ENCODE data around the gene KIF2B.
A peak's percentile ranks its signal among the peaks of the same experiment; 100 is the strongest.
"Not testable (repeated sequence)": the region's sequence is repeated elsewhere in the genome, so short reads cannot be mapped to it uniquely, and the experiment has no call there.

Gene KIF2B, protein sequence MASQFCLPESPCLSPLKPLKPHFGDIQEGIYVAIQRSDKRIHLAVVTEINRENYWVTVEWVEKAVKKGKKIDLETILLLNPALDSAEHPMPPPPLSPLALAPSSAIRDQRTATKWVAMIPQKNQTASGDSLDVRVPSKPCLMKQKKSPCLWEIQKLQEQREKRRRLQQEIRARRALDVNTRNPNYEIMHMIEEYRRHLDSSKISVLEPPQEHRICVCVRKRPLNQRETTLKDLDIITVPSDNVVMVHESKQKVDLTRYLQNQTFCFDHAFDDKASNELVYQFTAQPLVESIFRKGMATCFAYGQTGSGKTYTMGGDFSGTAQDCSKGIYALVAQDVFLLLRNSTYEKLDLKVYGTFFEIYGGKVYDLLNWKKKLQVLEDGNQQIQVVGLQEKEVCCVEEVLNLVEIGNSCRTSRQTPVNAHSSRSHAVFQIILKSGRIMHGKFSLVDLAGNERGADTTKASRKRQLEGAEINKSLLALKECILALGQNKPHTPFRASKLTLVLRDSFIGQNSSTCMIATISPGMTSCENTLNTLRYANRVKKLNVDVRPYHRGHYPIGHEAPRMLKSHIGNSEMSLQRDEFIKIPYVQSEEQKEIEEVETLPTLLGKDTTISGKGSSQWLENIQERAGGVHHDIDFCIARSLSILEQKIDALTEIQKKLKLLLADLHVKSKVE

GRCh38 chr17:53822764-53823163 is at the start of gene KIF2B:
Gene KIF2B, plus strand, starts transcription at chr17:53822927. Its CDS starts 107 bp downstream, at chr17:53823034.
- no peak for DNase-seq (ENCODE audit: low read depth in 2 of 2)

GRCh38 chr17:53780320-53780719 is 42.4 kb upstream of the KIF2B start:
- no peak for DNase-seq (ENCODE audit: low read depth in 2 of 2)

DNA sequence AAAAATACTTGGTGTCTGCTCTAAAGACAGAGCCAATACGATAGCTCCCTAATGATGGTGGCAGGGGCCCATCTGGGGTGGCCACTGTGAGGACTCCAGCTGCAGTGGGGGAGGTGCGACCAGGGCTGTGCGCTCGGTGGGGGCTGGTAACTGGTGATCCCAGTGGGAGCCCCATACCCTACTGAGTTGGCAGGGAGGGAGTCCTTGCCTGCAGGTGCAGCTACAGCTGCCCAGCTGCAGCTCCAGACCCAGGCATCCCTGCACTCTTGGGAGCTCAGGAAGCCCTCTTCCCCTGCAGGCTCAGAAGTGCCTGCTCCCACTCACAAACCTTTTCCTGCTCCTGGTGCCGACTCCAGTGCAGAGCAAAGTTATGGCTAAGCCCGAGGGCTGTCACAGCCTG is 31.2 kb upstream of the KIF2B start:
- no peak for DNase-seq (ENCODE audit: low read depth in 2 of 2)

DNA sequence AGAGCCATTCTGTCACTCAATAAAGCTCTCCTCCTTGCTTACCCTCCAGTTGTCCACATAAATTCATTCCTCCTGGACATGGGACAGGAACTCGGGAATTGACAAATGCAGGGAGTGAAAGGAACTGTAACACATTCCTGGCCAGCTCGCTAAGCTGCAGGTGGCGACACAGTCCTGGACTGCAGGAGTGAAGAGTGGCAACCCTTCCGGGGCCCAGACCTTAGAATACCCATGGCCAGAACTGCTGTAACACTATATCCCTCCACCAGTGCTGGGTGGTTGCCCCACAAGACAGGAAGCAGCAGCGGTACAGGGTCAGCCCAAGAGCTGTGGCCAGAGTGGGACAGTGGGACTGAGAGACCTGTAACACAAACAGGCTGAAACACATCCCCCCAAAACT is 30.3 kb upstream of the KIF2B start:
- DNase-seq (ENCODE audit: low read depth in 2 of 2) = no peak

GRCh38 chr17:53792997-53793396 is 29.7 kb upstream of the KIF2B start:
- DNase-seq (ENCODE audit: low read depth in 2 of 2) = no peak

DNA sequence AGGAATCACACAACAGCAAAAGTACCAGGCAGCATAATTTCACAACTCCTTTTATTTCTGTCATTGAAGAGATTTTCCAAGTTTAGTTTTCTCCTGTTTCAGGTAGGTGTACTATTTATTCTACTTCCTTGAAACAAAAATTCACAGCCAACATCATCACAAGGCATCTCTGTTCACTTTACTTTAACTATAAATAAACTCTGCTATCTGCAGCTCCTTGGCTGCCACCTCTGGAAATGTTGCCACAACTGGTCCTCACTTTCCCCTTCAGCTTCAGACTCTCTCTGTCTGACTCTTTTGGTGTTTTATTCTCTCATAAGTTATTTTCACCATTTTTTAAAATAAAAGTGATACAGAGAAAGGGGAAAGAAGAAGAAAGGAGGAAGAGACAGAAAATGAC is 27.9 kb upstream of the KIF2B start:
- no peak for DNase-seq (ENCODE audit: low read depth in 2 of 2)

GRCh38 chr17:53796642-53797041 is 26.1 kb upstream of the KIF2B start:
- DNase-seq (ENCODE audit: low read depth in 2 of 2) = no peak

DNA sequence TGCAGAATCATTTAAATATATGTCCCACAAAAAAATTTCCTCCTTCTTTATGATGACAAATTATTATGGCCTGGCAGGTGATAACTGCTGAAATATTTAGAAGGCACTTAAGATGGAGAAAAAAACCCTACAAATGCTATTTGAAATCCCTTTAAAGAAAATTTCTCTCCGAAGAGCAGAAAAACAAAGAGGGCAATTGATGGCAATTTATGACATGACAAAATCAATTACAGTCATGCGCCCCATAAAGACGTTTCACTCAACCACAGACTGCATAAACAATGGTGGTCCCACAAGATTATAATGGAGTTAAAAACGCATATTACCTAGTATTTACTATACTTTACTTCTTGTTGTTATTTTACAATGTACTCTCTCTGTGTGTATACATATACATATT is 25.2 kb upstream of the KIF2B start:
- DNase-seq (ENCODE audit: low read depth in 2 of 2) = no peak

DNA sequence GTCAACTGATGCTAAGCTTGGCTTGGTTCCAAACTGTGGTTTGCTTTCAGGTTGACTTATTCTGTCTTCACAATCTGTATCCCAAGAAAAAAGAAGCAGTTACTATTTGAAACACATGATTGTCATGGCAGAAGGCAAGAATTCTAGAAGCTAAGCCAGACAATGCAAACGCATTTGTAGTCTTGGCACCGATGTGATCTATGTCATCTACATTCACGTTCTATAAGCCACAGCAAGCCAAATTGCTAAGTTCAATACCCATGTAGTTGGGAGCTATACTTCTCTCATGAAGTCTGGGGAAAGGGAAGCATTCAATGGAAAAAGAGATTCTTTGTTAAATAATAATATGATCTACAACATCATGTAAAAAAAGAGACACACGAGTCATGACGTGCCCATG is 18.3 kb upstream of the KIF2B start:
- no peak for DNase-seq (ENCODE audit: low read depth in 2 of 2)

GRCh38 chr17:53806473-53806872 is 16.3 kb upstream of the KIF2B start:
- DNase-seq (ENCODE audit: low read depth in 2 of 2) = no peak

DNA sequence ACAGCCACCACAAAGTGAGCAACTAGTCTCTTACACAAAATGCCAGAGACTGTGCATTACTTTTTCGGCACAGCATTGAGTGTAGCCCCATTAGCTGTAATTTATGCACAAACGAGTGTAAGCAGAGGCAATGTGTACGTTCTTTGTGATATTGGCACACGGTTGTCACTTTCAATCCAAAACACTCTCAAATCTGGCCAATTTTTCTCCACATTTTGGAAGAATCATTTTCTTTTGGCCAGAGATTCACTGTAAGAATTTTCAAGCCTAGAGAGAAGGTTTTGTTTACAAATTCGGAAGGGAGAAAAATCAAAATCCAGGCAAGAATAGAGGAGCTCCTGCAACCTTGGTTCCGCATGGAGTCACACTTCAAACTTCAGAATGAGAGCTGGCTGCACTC is 15.4 kb upstream of the KIF2B start:
- no peak for DNase-seq (ENCODE audit: low read depth in 2 of 2)

- DNase-seq (ENCODE audit: low read depth in 2 of 2) = no peak
These were observed 4.5 kb upstream of the KIF2B start for GRCh38 chr17:53818271-53818670.

DNA sequence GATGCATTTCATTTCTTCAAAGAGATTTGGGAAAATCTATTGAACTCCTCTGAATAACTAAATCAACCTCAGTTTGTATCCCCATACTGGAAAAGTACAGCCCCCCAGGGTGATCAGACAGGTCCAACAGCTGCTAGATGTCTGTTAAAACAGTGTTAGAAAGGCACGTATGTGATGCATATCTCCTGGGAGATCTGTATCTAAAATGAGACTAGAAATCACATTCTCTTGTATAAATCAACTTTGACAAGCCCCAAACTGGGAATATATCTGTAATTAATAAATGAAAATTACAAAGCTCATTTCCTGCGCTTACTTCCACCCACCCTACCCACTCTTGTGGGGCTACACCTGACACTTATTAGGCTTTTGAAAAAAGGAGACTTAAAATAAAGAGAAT is 3.8 kb upstream of the KIF2B start:
- DNase-seq (ENCODE audit: low read depth in 2 of 2) = no peak

DNA sequence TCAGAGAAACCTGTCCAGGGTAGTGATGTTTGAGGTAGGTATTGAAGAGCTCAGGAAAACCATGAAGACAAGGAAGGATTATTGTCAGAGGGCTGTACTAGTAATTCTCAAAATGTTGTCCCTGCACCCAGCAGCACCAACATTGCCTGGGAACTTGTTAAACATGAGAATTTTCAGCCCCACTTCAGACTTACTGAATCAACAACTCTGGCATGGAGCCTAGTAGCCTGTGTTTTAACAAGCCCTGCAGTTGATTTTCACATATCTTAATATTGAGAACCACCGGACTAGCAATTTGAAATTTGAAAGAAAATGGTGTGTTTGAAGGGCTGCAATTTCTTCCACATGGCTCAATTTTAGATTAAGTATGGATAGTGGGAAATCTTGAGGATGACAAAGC is 2.8 kb upstream of the KIF2B start:
- no peak for DNase-seq (ENCODE audit: low read depth in 2 of 2)

- DNase-seq (ENCODE audit: low read depth in 2 of 2) = no peak
These were observed 769 bp downstream of the KIF2B start for GRCh38 chr17:53823341-53824050.

GRCh38 chr17:53834771-53835170 is 12.0 kb downstream of the KIF2B start:
- not testable (repeated sequence) for DNase-seq (ENCODE audit: low read depth in 2 of 2)

DNA sequence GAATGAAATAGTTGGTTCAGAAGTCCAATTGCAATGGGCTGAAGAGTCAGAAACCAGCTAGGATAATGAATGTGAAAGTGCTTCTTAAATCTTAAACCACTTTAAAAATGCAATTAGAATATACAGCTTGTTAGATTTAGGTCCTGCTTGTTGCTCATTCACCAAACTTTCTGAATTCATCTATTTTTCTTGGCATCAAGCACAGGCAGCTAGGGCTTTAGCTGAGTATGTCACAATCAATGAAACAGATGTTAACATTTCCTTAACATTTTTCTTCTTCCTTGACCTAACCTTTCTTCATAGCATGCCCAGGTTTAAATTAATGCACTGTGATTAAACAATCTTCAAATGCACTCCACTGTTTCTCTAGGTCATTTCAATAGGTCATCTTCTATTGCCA is 14.4 kb downstream of the KIF2B start:
- peak; percentile 3 to 5 for DNase-seq (ENCODE audit: low read depth in 2 of 2)

- no peak for DNase-seq (ENCODE audit: low read depth in 2 of 2)
These were observed 21.9 kb downstream of the KIF2B start for GRCh38 chr17:53844491-53845107.

DNA sequence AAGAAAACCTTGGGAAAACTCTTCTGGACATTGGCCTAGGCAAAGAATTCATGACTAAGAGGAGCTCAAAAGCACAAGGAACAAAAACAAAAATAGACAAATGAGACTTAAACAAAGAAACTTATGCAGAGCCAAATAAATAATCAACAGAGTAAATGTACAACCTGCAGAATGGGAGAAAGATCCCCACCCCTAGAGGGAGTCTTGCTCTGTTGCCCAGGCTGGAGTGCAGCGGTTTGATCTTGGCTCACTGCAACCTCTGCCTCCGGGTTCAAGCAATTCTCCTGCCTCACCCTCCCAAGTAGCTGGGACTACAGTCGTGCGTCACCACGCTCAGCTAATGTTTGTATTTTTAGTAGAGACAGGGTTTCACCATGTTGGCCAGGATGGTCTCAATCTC is 48.4 kb downstream of the KIF2B start:
- DNase-seq (ENCODE audit: low read depth in 2 of 2) = not testable (repeated sequence)

Data from fibroblast of skin of left biceps (primary cell).